ENCODE data around the gene CAPZA2.
"Not testable (repeated sequence)": the region's sequence is repeated elsewhere in the genome, so short reads cannot be mapped to it uniquely, and the experiment has no call there.

Gene CAPZA2

GRCh38 chr7:116955801-116956476, 93.6 kb downstream of the CAPZA2 start:
- DNase-seq (ENCODE audit: low read depth, low spot score) = no peak
- ChIA-PET CTCF (interaction anchor here (0.9 to 3.1 kb wide), 6 partner anchors 16 to 175 kb away, joined by 3 to 14 read pairs (median 4); no protein-coding TSS in a partner anchor), POLR2A (no interaction called here)
- H3K4me3 ChIP-seq (ENCODE audit: low read depth, low read length) = no peak overlapping the region
- TF ChIP-seq CTCF (IDR thresholded peaks at IDR 0.05; ENCODE audit: insufficient read depth, low read length, missing control alignments) = no peak

GRCh38 chr7:116956477-116956804, 94.1 kb downstream of the CAPZA2 start:
- ChIA-PET POLR2A (no interaction called here), CTCF (interaction anchor here (0.9 to 3.1 kb wide), 7 partner anchors 15 to 257 kb away, joined by 3 to 14 read pairs (median 4); no protein-coding TSS in a partner anchor)
- no peak for TF ChIP-seq CTCF (IDR thresholded peaks at IDR 0.05; ENCODE audit: insufficient read depth, low read length, missing control alignments)
- DNase-seq (ENCODE audit: low read depth, low spot score) = no peak
- no peak overlapping the region for H3K4me3 ChIP-seq (ENCODE audit: low read depth, low read length)

- POLR2A ChIA-PET = no interaction called here
- CTCF ChIA-PET = interaction anchor here (1.2 to 3.1 kb wide), 2 partner anchors 31 to 177 kb away, joined by 5 to 14 read pairs; no protein-coding TSS in a partner anchor
- H3K4me3 ChIP-seq (ENCODE audit: low read depth, low read length) = no peak overlapping the region
- no peak for TF ChIP-seq CTCF (IDR thresholded peaks at IDR 0.05; ENCODE audit: insufficient read depth, low read length, missing control alignments)
- DNase-seq (ENCODE audit: low read depth, low spot score) = no peak
Measured at GRCh38 chr7:116957874-116958273, 95.5 kb downstream of the CAPZA2 start.

GRCh38 chr7:116961966-116962673, 99.7 kb downstream of the CAPZA2 start:
- POLR2A ChIA-PET; DNase-seq (ENCODE audit: low read depth, low spot score); H3K4me3 ChIP-seq (ENCODE audit: low read depth, low read length): not testable (repeated sequence)
- CTCF ChIA-PET = interaction anchor here (0.8 kb wide), 1 partner anchor 23 kb away, joined by 7 read pairs; no protein-coding TSS in a partner anchor

- no peak overlapping the region for H3K4me3 ChIP-seq (ENCODE audit: low read depth, low read length)
- no peak for TF ChIP-seq CTCF (IDR thresholded peaks at IDR 0.05; ENCODE audit: insufficient read depth, low read length, missing control alignments)
- ChIA-PET POLR2A (no interaction called here), CTCF (interaction anchor here (1.5 kb wide), 1 partner anchor 16 kb away, joined by 5 read pairs; no protein-coding TSS in a partner anchor)
- no peak for DNase-seq (ENCODE audit: low read depth, low spot score)
Measured at GRCh38 chr7:116963234-116963633, 100.8 kb downstream of the CAPZA2 start.

- DNase-seq (ENCODE audit: low read depth, low spot score) = no peak
- H3K4me3 ChIP-seq (ENCODE audit: low read depth, low read length) = no peak overlapping the region
- no peak for TF ChIP-seq CTCF (IDR thresholded peaks at IDR 0.05; ENCODE audit: insufficient read depth, low read length, missing control alignments)
- ChIA-PET POLR2A (no interaction called here), CTCF (interaction anchor here (1.0 kb wide), 1 partner anchor 22 kb away, joined by 3 read pairs; no protein-coding TSS in a partner anchor)
Measured at GRCh38 chr7:116966601-116967000, 104.2 kb downstream of the CAPZA2 start.

All from AG04449 (cell line).